Astrocyte (in vitro differentiated cells and primary cell): ENCODE measurements around the gene KIAA1328. TPM values are rescaled to one million over a fixed set of nuclear protein-coding genes. Genes with fewer than 3 reads are reported as not detected.

Experiments
- DNase-seq: peaks from one replicate; pipeline ENCODE4 v3.0.0-alpha.2; 2010; ENCODE audit warnings: low read depth
- FAIRE-seq: peaks from 2 replicates; lab custom pipeline; 2011; peaks lifted over from hg19 to GRCh38; lab: Jason Lieb, UNC
- H2AFZ ChIP-seq: 2 replicates; pipeline ENCODE4 v1.6.0; 2012; ENCODE audit warnings: low read depth, low read length, inconsistent platforms
- H3K27ac ChIP-seq: 2 replicates; pipeline ENCODE4 v1.5.1; 2011; ENCODE audit warnings: low read depth, low read length, inconsistent platforms
- H3K27me3 ChIP-seq: 2 replicates; pipeline ENCODE4 v1.6.0; 2011; ENCODE audit warnings: low read length, inconsistent platforms; ENCODE audit not compliant: insufficient read depth
- H3K36me3 ChIP-seq: 2 replicates; pipeline ENCODE4 v1.5.1; 2011; ENCODE audit warnings: low read length, inconsistent platforms; ENCODE audit not compliant: insufficient read depth
- H3K4me1 ChIP-seq: 2 replicates; pipeline ENCODE4 v1.5.1; 2011; ENCODE audit warnings: low read length, inconsistent platforms; ENCODE audit not compliant: insufficient read depth
- H3K4me2 ChIP-seq: 2 replicates; pipeline ENCODE4 v1.6.0; 2012; ENCODE audit warnings: low read length, inconsistent platforms
- H3K4me3 ChIP-seq: 2 replicates; pipeline ENCODE4 v1.5.1; 2011; ENCODE audit warnings: low read depth, mild to moderate bottlenecking, low read length, inconsistent platforms; ENCODE audit not compliant: insufficient read depth
- H3K79me2 ChIP-seq: 2 replicates; pipeline ENCODE4 v1.6.0; 2012; ENCODE audit warnings: mild to moderate bottlenecking, low read length, inconsistent platforms; ENCODE audit not compliant: insufficient read depth
- H3K9ac ChIP-seq: 2 replicates; pipeline ENCODE4 v1.6.0; 2012; ENCODE audit warnings: mild to moderate bottlenecking, low read length, inconsistent platforms
- H3K9me3 ChIP-seq: 2 replicates; pipeline ENCODE4 v1.5.1; 2012; ENCODE audit warnings: low read depth, mild to moderate bottlenecking, low read length, inconsistent platforms; ENCODE audit not compliant: insufficient read depth
- H4K20me1 ChIP-seq: 2 replicates; pipeline ENCODE4 v1.6.0; 2012; ENCODE audit warnings: low read length, inconsistent platforms; ENCODE audit not compliant: insufficient read depth
- H3K27ac Mint-ChIP-seq: one replicate; pipeline ENCODE4 v1.8.0; 2021; ENCODE audit warnings: mild to moderate bottlenecking, mixed read lengths; ENCODE audit not compliant: unreplicated experiment
- H3K27me3 Mint-ChIP-seq: one replicate; pipeline ENCODE4 v1.8.0; 2021; ENCODE audit warnings: low read depth, mixed read lengths; ENCODE audit not compliant: unreplicated experiment
- H3K36me3 Mint-ChIP-seq: one replicate; pipeline ENCODE4 v1.8.0; 2021; ENCODE audit warnings: low read depth, mixed read lengths; ENCODE audit not compliant: unreplicated experiment
- H3K4me1 Mint-ChIP-seq: one replicate; pipeline ENCODE4 v1.8.0; 2021; ENCODE audit warnings: low read depth, mixed read lengths; ENCODE audit not compliant: unreplicated experiment
- H3K4me3 Mint-ChIP-seq: one replicate; pipeline ENCODE4 v1.8.0; 2021; ENCODE audit warnings: mild to moderate bottlenecking, moderate library complexity, mixed read lengths; ENCODE audit not compliant: unreplicated experiment
- H3K9me3 Mint-ChIP-seq: one replicate; pipeline ENCODE4 v1.8.0; 2021; ENCODE audit warnings: mild to moderate bottlenecking, mixed read lengths; ENCODE audit not compliant: unreplicated experiment
- EZH2 ChIP-seq: IDR thresholded peaks from 2 replicates; pipeline ENCODE4 v1.6.1; 2012; ENCODE audit warnings: mild to moderate bottlenecking, low read length, inconsistent platforms; ENCODE audit not compliant: insufficient read depth
- total RNA-seq: library from RNA; stranded (reverse); gene quantifications from 2 replicates; pipeline ENCODE4 v1.2.1, GENCODE V29; 2021
- TF ChIP-seq, protein P1 (sequence below): IDR thresholded peaks from 2 replicates; pipeline ENCODE4 v1.5.1; 2011; ENCODE audit warnings: low read depth, mild to moderate bottlenecking, inconsistent platforms, low read length, moderate library complexity; ENCODE audit not compliant: insufficient read depth

The KIAA1328 gene
- total RNA-seq, 1 donor from 2014 or later = 3.7 TPM

DNA sequence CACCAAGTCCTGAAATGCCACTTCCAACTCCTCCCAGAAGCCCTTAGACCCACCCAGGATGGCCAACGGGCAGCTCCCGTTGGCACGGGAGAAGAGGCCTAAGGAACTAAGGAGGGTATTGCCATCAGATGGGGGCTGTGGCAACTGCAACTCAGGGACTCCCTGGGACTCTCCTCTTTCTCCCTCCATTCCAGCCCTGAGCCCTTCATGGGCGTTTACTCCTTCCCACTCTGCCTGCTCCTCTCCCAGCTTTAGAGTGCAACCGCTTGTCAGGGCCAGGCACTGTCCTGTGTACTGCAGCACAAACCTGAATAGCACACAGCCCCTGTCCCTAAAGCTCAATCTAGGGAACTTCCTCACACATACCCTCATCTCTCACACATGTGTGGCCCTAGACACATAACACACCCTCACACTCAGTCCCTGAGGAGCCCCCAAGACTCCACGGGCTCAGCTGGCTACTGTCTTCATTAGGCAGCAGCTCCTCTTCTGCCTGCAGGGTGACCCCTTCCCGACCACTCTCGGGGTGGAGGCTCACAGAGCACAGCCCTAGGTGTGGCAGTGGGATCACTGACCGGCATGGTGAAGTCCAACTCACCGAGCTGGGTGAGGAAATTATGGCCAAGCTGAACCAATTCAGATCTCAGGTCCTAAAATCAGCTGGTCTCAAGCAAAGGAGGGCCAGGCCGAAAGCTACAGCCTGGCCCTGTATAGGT is 420.4 kb downstream of the KIAA1328 start:
- DNase-seq (no peak), FAIRE-seq (no peak)
- Histone ChIP-seq H3K4me3 (no peak overlapping the region), H3K4me2 (no peak overlapping the region), H3K36me3 (no peaks in the 10 kb centered on the region), H2AFZ (no peak overlapping the region), H4K20me1 (no peaks in the 10 kb centered on the region), H3K4me1 (peaks cover 3% of the 10 kb centered on the region), H3K9me3 (no peaks in the 10 kb centered on the region), H3K27me3 (no peaks in the 10 kb centered on the region), H3K27ac (no peak overlapping the region), H3K79me2 (no peaks in the 10 kb centered on the region), H3K9ac (no peak overlapping the region)
- H3K27me3 Mint-ChIP-seq = peaks cover 48% of the 10 kb centered on the region
- no peaks in the 10 kb centered on the region for H3K36me3 Mint-ChIP-seq
- H3K27ac Mint-ChIP-seq = no peak overlapping the region
- peaks cover 3% of the 10 kb centered on the region for H3K9me3 Mint-ChIP-seq
- no peaks in the 10 kb centered on the region for H3K4me1 Mint-ChIP-seq
- no peak for TF ChIP-seq EZH2
- H3K4me3 Mint-ChIP-seq = no peak overlapping the region

- Histone ChIP-seq H2AFZ (no peak overlapping the region), H3K27ac (no peak overlapping the region), H3K79me2 (no peaks in the 10 kb centered on the region), H3K36me3 (no peaks in the 10 kb centered on the region), H3K9ac (no peak overlapping the region), H3K27me3 (peaks cover 5% of the 10 kb centered on the region), H3K4me2 (no peak overlapping the region), H4K20me1 (no peaks in the 10 kb centered on the region), H3K4me1 (peaks cover 3% of the 10 kb centered on the region), H3K9me3 (no peaks in the 10 kb centered on the region), H3K4me3 (no peak overlapping the region)
- TF ChIP-seq, protein P1, sequence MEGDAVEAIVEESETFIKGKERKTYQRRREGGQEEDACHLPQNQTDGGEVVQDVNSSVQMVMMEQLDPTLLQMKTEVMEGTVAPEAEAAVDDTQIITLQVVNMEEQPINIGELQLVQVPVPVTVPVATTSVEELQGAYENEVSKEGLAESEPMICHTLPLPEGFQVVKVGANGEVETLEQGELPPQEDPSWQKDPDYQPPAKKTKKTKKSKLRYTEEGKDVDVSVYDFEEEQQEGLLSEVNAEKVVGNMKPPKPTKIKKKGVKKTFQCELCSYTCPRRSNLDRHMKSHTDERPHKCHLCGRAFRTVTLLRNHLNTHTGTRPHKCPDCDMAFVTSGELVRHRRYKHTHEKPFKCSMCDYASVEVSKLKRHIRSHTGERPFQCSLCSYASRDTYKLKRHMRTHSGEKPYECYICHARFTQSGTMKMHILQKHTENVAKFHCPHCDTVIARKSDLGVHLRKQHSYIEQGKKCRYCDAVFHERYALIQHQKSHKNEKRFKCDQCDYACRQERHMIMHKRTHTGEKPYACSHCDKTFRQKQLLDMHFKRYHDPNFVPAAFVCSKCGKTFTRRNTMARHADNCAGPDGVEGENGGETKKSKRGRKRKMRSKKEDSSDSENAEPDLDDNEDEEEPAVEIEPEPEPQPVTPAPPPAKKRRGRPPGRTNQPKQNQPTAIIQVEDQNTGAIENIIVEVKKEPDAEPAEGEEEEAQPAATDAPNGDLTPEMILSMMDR = no peak
- no peak for TF ChIP-seq EZH2
- no peak overlapping the region for H3K4me3 Mint-ChIP-seq
- DNase-seq (no peak), FAIRE-seq (no peak)
- peaks cover 3% of the 10 kb centered on the region for H3K9me3 Mint-ChIP-seq
- no peak overlapping the region for H3K27ac Mint-ChIP-seq
- H3K27me3 Mint-ChIP-seq = peaks cover 50% of the 10 kb centered on the region
- no peaks in the 10 kb centered on the region for H3K36me3 Mint-ChIP-seq
- no peaks in the 10 kb centered on the region for H3K4me1 Mint-ChIP-seq
These were observed 421.1 kb downstream of the KIAA1328 start for GRCh38 chr18:37249895-37250618.

DNA sequence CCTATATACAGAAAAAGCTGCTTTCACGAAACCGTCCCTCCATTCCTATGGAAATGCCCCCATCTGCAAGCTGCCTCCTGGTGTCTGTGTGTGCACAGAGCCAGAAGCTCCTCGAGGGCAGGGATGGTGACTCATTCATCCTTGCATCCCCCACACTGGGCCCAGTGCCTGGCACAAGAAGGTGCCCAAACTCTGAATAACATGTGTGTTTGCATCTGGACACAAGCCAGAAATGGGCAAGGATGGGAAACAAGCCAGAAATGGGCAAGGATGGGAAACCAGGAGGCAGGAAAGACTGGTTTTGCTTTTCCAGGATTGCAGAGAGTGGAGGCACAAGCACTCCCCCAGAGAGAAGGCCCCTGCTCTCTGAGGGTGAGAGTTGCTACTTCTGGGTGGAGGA is 422.8 kb downstream of the KIAA1328 start:
- Mint-ChIP-seq H3K27me3 (peaks cover 57% of the 10 kb centered on the region), H3K9me3 (peaks cover 3% of the 10 kb centered on the region), H3K4me3 (no peak overlapping the region), H3K36me3 (no peaks in the 10 kb centered on the region), H3K27ac (no peak overlapping the region), H3K4me1 (no peaks in the 10 kb centered on the region)
- Histone ChIP-seq H3K36me3 (no peaks in the 10 kb centered on the region), H3K27me3 (peaks cover 14% of the 10 kb centered on the region), H3K9me3 (no peaks in the 10 kb centered on the region), H3K9ac (no peak overlapping the region), H3K27ac (no peak overlapping the region), H3K4me1 (peaks cover 3% of the 10 kb centered on the region), H3K4me3 (no peak overlapping the region), H2AFZ (no peak overlapping the region), H3K79me2 (no peaks in the 10 kb centered on the region), H3K4me2 (no peak overlapping the region), H4K20me1 (no peaks in the 10 kb centered on the region)
- TF ChIP-seq, protein P1 = no peak
- no peak for TF ChIP-seq EZH2
- DNase-seq (no peak), FAIRE-seq (no peak)
